Inflammatory macrophage treated with lipopolysaccharide for 4 hours (primary cell): ENCODE data around the gene OR1L8.
"Not testable (repeated sequence)": the region's sequence is repeated elsewhere in the genome, so short reads cannot be mapped to it uniquely, and the experiment has no call there.

Experiments
- DNase-seq: peaks from one replicate; pipeline ENCODE4 v3.0.0-alpha.2; 2020

Gene OR1L8

GRCh38 chr9:122583284-122583683 lies at the start of gene OR1L8:
Gene OR1L8, minus strand, starts transcription at chr9:122583384. Its CDS starts 14,907 bp downstream, at chr9:122568477.
- not testable (repeated sequence) for DNase-seq

DNA sequence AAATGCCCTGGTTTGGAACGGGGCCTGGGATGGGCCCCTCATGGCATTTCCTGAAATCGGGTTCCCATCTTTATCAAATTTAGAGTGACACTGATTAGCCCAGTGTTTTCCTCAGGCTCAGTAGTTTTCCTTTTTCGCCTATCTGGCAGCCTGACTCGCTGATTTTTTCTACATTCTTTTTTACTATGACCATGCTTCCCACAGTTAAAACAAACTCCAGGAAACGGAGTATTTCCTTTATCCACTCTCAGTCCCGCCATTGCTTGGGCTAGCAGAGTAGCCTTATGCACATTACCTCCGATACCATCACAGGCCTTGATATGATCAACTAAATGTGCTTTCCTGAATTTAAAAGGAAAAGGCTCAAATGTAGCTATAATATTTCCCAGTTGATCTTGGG lies 36.8 kb upstream of the OR1L8 start:
- no peak for DNase-seq

DNA sequence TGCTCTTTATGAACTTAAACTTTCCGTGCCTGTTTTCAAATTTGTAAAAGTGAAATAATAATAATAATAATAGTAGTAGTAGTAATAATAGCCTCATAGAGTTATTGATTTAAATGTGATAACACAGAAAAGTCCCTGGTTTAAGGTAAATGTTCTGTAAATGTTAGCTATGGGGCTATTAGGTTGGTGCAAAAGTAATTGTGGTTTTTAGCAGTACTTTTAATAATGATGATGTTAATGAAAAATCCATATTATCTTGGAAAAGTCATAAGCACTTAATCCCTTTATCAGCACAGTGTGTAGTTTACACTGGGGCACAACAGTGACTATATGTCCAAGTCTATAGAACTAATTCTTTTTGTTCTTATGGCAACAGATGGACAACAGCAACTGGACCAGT lies 31.2 kb upstream of the OR1L8 start, which contains the start of gene OR1Q1:
OR1Q1 (plus strand) TSS at position 377 of the 400 bp plus-strand sequence; CDS start at position 377, 0 bp downstream.
- no peak for DNase-seq

- no peak for DNase-seq
Measured at GRCh38 chr9:122609804-122610203, 26.6 kb upstream of the OR1L8 start.

- DNase-seq: no peak
Measured at GRCh38 chr9:122606587-122606986, 23.4 kb upstream of the OR1L8 start.

DNA sequence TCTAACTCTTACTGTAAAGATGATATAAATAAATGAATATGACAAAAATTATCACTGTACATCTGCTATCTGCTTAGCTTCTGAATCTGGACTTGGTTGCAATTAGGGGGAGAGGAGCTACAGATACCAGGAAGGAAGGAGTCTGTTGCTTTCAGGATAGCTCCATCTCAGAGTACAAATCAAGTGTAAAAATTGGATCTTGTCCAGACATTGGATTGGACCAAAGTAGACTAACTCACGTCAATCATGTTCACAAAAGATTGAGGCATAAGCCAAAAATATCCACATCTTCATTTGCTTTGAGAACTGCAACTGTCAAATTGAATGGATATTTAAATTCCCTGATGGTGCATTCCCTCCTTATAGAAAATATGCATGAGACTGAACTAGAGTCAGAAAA lies 22.5 kb upstream of the OR1L8 start:
- DNase-seq: no peak

DNA sequence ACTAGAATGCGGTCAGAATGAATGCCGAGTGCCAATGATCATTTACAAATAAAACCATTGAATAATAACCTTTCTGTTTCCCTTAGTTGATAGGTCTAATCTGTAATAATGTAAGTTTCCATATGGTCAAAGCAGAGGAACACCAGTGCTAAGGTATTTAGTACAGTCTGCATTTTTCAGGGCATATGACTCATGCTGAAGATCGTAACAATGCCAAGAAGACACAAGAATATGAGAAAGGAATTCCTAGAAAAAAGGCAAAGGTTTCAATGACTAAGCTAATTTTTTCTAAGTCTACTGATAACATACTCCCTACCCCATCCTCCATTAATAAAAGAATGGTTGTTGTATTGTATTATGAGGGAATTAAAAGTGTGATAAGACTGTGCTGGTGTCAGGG lies 2.8 kb downstream of the OR1L8 start:
- DNase-seq: no peak

GRCh38 chr9:122579874-122580273 lies 3.3 kb downstream of the OR1L8 start:
- DNase-seq: no peak

- DNase-seq: no peak
Measured at GRCh38 chr9:122572456-122572855, 10.7 kb downstream of the OR1L8 start.

- DNase-seq: no peak
Measured at GRCh38 chr9:122567901-122568300, 15.3 kb downstream of the OR1L8 start.

DNA sequence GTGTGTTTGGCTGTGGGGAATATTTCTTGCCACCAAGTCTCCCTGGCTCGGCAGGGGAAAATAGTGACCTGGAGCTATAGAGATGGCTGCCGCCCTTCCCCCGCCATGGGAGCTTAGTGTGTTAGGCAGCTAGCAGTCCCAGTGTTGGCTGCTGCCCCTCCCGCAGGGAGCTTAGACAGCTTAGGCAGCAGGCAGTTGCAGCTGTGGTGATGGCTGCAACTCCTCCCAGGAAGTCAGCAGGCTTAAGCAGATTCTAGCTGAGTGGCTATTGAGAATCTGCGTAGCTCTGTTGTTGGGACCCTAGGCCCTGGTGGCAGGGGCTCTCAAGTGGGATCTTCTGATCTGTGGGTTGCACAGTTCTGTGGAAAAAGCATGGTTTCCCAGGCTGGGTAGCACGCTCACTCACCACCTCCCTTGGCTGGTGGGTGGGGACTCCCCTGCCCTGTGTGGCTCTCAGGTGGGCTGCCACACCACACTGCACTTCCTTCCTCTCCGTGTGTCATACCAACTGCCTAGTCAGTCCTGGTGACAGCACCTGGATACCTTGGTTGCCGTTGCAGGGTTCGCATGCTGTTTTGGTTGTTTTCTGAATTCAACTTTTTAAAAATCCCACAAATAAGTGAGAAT lies 20.9 kb downstream of the OR1L8 start:
- no peak for DNase-seq

DNA sequence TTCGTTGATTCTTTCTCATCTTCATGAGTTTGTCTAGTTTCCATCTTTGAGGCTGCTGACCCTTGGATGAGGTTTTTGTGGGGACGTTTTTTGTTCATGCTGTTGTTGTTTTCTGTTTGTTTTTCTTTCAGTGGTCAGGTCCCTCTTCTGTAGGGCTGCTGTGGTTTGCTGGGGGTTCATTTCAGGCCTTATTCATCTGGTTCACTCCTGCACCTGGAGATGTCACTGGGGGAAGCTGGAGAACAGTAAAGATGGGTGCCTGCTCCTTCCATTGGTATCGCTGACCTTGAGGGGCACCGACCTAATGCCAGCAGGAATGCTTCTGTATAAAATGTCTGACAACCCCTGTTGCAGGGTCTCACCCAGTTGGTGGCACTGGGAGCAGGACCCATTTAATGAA lies 21.7 kb downstream of the OR1L8 start:
- no peak for DNase-seq

DNA sequence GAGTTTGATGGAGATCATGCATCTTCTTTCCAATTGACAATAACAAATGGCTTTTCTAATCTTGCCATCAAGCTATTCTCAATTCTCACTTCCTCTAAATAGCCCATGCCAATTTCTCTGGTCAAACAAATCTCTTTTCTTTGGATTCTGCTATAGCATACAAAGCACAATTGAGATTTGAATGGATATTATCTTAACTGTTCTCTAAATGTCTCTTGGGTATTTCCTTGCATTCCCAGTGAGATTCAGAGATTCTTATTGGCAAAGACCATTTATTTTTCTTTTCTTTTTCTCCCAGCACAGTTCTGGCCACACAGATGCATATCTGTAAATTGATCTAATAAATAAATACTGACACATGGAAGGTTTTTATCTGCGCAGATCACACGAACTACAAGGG lies 30.4 kb downstream of the OR1L8 start, which contains the start of gene OR1N2:
OR1N2 (plus strand) TSS at position 301 of the 400 bp plus-strand sequence. CDS start 100 bp downstream, outside the sequence.
- no peak for DNase-seq

GRCh38 chr9:122551371-122551770 lies 31.8 kb downstream of the OR1L8 start:
- DNase-seq: no peak

GRCh38 chr9:122546196-122546595 lies 37.0 kb downstream of the OR1L8 start:
- no peak for DNase-seq

DNA sequence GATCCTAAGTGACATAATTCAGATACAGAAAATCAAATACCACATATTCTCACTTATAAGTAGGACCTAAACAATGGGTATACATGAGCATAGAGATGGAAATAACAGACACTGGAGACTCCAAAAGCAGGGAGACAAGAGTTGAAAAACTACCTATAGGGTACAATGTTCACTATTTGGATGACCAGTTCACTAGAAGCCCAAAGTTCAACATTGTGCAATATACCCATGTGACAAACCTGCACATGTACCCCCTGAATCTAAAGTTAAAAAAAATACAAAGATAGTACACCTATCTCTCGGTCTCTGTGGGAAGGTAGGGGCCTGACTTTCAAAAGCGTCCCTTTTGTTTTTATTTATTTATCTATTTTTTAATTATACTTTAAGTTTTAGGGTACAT lies 44.4 kb downstream of the OR1L8 start:
- DNase-seq: no peak

- not testable (repeated sequence) for DNase-seq
Measured at GRCh38 chr9:122537066-122537465, 46.1 kb downstream of the OR1L8 start.

- no peak for DNase-seq
Measured at GRCh38 chr9:122536134-122536533, 47.0 kb downstream of the OR1L8 start.

DNA sequence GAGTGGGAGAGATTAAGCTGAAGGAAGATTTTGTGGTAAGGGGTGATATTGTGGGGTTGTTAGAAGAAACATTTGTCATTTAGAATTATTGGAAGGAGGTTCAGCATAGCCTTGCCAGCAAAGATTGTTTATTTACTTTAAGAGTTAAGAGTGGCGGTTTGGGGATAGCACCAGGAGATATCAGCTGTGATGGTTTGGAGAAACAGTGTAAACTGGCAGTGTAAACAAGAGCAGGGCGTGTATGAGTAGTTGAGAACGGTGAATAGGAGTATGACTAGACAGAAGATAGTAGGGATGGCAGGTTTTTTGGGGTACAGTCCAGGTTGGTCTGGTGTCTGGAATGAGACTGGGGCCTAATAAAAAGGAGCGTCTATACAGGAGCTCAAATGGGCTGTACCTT lies 52.0 kb downstream of the OR1L8 start:
- not testable (repeated sequence) for DNase-seq

- DNase-seq: no peak
Measured at GRCh38 chr9:122527193-122527592, 56.0 kb downstream of the OR1L8 start, which contains the start of gene OR1N1. Gene OR1N1, minus strand, starts transcription at chr9:122527293. Its CDS starts 0 bp downstream, at chr9:122527293.

- DNase-seq: no peak
Measured at GRCh38 chr9:122526602-122527001, 56.6 kb downstream of the OR1L8 start.

DNA sequence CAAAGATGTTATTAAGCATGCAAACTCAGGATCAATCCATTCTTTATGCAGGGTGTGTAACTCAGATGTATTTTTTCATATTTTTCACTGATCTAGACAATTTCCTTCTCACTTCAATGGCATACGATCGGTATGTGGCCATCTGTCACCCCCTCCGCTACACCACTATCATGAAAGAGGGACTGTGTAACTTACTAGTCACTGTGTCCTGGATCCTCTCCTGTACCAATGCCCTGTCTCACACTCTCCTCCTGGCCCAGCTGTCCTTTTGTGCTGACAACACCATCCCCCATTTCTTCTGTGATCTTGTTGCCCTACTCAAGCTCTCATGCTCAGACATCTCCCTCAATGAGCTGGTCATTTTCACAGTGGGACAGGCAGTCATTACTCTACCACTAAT lies 63.8 kb downstream of the OR1L8 start:
- no peak for DNase-seq

DNA sequence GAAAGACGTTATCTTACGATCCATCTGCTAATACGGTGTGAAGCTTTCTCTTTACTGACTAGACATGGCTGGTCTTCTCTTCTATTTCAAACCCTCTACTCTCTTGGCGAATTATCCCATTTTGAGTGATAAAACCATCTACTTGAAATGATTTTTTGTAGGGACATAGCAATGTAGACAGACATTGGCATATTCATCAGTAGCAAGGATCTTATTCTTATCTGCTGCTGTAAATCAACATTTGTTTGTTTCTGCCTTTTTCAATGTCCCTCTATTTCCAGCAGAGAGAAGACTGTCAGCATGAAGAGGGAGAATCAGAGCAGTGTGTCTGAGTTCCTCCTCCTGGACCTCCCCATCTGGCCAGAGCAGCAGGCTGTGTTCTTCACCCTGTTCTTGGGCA lies 64.3 kb downstream of the OR1L8 start, which contains the start of gene OR1J4:
OR1J4 (plus strand) TSS at position 301 of the 400 bp plus-strand sequence; CDS start at position 301, 0 bp downstream.
- no peak for DNase-seq

GRCh38 chr9:122518226-122518625 lies 65.0 kb downstream of the OR1L8 start:
- no peak for DNase-seq
